GM13976 (cell line): Measurements from ENCODE around the gene AAK1.

Experiments used
- DNase-seq: peaks from one replicate; pipeline ENCODE4 v3.0.0; 2012; ENCODE audit warnings: low spot score
- CTCF ChIP-seq: IDR thresholded peaks from 2 replicates; pipeline ENCODE4 v1.5.1; 2012; ENCODE audit warnings: borderline replicate concordance, mild to moderate bottlenecking; ENCODE audit not compliant: insufficient read depth; ENCODE audit errors: extremely low read depth, missing control alignments, control extremely low read depth
- in situ Hi-C: fragments of 300-500 bp; cut with MboI; formaldehyde crosslinking; loops from one replicate; pipeline ENCODE4 v1.12.0; 2022; ENCODE audit warnings: low sequenced_read_pairs, mixed read lengths, inconsistent platforms; ENCODE audit not compliant: unreplicated experiment

The AAK1 gene

GRCh38 chr2:69474688-69475087 is 168.9 kb downstream of the AAK1 start:
- in situ Hi-C loops: no loop called here
- no peak for TF ChIP-seq CTCF
- no peak for DNase-seq

- TF ChIP-seq CTCF: no peak
- in situ Hi-C loops: no loop called here
- no peak for DNase-seq
These were observed 171.7 kb downstream of the AAK1 start for GRCh38 chr2:69471793-69472192.

- DNase-seq: no peak
- TF ChIP-seq CTCF: no peak
- in situ Hi-C loops: no loop called here
These were observed 172.6 kb downstream of the AAK1 start for GRCh38 chr2:69470911-69471310.

GRCh38 chr2:69469784-69470183 is 173.8 kb downstream of the AAK1 start:
- DNase-seq: no peak
- in situ Hi-C loops: no loop called here
- no peak for TF ChIP-seq CTCF

GRCh38 chr2:69469375-69469774 is 174.2 kb downstream of the AAK1 start:
- in situ Hi-C loops: no loop called here
- no peak for TF ChIP-seq CTCF
- DNase-seq: no peak

GRCh38 chr2:69466728-69467127 is 176.8 kb downstream of the AAK1 start:
- in situ Hi-C loops: no loop called here
- DNase-seq: no peak
- TF ChIP-seq CTCF: no peak

- TF ChIP-seq CTCF: no peak
- no peak for DNase-seq
- in situ Hi-C loops: no loop called here
These were observed 177.8 kb downstream of the AAK1 start for GRCh38 chr2:69465513-69466456.
